GM18861 (cell line): ENCODE measurements around the gene C1QTNF8.

Experiments
- ATAC-seq: cut with Tn5 transposase; IDR thresholded peaks from one replicate; pipeline ENCODE4 v1.9.1; 2021; ENCODE audit not compliant: unreplicated experiment

The C1QTNF8 gene

DNA sequence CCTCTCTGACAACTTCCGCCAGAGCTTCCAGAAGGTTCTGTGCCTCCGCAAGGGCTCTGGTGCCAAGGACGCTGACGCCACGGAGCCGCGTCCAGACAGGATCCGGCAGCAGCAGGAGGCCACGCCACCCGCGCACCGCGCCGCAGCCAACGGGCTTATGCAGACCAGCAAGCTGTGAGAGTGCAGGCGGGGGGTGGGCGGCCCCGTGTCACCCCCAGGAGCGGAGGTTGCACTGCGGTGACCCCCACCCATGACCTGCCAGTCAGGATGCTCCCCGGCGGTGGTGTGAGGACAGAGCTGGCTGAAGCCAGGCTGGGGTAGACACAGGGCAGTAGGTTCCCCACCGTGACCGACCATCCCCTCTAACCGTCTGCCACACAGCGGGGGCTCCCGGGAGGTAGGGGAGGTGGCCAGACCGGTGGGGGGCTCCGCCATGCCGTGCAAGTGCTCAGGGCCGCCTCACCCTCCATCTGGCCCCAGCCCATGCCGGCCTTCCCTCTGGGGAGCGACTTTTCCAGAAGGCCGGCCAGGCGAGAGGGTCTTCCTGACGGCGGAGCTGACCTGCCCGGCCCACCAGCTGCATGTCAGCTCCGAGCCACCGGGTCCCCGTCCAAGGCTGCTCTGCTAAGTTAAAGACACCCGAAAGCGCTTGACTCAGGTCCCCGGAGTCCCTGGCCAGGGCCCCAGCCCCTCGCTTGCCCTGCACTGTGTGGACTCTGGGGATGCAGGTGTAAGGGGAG, 16.1 kb downstream of the C1QTNF8 start:
- ATAC-seq = no peak

DNA sequence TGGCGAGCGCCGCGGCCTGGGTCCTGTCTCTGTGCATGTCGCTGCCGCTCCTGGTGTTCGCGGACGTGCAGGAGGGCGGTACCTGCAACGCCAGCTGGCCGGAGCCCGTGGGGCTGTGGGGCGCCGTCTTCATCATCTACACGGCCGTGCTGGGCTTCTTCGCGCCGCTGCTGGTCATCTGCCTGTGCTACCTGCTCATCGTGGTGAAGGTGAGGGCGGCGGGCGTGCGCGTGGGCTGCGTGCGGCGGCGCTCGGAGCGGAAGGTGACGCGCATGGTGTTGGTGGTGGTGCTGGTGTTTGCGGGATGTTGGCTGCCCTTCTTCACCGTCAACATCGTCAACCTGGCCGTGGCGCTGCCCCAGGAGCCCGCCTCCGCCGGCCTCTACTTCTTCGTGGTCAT, 16.7 kb downstream of the C1QTNF8 start:
- ATAC-seq = no peak

DNA sequence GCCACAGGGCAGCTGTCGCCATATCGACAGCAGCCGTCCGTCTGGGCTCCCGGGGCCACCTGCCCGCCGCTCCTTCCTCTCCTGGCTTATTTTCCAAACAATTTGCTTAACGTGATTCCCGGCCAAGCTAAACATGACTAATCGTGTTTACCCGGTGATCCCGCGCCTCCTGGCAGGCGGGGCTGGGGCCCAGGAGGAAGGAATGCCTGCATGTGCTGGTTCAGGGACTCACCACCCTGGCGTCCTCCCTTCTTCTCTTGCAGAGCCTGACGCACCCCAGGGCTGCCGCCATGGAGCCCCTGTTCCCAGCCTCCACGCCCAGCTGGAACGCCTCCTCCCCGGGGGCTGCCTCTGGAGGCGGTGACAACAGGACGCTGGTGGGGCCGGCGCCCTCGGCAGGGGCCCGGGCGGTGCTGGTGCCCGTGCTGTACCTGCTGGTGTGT, 17.4 kb downstream of the C1QTNF8 start:
- ATAC-seq = no peak

DNA sequence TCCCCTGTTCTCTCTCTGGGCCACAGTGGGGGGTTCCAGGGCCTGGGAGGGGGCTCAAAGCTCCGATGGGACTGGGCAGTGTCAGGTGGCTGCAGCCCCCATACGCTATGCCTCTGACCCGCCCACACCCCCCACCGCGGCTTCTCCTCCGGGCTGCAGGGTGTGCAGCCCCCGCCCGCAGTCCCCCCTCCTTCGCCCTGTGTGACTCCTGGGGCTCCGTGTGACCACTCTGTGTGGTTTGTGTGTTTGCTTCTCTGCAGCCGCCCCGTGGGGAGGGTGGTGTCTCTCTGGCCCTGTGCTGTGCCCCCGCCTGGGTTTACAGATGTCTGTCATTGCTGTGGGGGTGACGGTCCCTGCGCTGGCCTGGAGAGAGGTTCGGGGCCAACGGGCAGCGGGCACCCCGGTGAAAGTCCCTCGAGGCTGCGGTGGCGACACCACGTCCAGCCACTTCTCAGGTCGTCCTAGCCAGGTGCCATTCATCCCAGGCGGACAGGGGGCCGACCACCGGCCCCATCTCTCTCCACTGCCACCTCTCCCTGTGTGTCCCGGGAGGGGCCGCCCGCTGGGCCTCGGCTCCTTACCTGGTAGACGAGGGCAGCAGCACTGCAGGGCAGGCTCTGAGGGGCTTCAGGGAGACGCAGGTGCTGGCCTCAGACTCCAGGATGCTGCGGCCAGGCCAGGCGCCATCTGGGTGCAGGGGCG, 18.0 kb downstream of the C1QTNF8 start:
- no peak for ATAC-seq

DNA sequence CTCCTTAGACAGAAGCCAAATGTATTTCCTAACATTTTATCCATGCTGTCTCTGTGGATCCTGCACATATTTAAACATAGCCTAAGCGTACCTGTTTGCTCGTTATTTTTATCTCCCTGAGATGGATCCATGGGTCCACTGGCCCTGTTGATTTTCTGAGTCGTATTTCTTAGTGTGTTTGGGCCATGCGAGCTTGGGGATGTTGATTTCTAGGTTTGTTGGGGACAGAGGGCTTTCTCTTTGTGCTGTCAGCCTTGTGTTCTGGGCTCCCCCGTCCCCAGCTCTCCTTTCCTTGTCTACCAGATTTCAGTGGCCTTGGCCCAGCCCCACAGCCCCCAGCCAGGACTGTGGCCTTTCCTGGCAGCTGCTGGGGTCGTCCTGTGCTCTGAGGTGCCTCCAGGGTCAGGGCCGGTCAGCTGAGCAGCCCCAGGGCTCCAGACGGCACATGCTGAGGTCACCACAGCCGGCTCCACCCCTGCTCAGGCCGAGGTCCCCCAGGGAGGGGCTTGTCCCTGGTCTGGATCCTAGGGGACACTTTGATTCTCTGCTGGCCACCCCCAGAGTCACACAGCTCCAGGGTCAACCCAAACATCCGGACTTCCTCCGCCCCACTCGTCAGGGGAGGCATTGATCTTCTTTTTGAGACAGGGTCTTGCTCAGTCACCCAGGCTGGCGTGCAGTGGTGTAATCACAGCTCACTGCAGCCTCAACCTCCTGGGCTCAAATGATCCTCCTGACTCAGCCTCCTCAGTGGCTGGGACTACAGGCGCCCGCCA, 19.1 kb downstream of the C1QTNF8 start:
- no peak for ATAC-seq

DNA sequence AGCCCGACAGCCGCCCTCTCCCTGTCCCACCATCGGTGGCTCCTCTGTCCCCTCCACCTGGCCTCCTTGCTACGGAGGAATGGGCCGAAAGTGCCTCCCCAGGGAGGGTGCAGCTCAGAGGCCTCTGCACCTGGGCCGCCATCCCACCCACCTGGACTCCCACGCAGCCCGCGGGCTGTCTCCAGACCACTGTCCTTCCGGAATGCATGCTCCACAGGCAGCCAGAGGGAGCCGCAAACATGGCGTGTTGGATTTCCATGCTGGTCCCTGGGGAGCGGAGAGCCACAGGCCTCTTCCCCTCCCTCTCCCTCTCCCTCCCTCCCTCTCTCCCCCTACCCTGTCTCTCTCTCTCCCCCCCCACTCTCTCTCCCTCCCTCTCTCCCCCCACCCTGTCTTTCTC, 20.5 kb downstream of the C1QTNF8 start:
- ATAC-seq = no peak

DNA sequence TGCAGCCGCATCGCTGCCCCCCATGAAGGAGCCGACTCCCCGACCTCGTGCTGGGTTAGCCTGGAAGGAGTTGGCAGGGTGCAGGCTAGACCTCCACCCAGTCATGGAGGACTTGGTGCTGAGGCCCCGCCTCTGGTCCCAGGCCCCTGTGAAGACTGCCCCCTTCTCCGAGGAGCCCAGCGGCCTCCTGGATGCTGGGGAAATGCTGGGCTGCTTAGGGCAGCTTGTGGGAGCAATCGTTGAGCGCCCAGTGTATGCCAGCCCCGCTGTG, 21.7 kb downstream of the C1QTNF8 start:
- ATAC-seq = no peak

DNA sequence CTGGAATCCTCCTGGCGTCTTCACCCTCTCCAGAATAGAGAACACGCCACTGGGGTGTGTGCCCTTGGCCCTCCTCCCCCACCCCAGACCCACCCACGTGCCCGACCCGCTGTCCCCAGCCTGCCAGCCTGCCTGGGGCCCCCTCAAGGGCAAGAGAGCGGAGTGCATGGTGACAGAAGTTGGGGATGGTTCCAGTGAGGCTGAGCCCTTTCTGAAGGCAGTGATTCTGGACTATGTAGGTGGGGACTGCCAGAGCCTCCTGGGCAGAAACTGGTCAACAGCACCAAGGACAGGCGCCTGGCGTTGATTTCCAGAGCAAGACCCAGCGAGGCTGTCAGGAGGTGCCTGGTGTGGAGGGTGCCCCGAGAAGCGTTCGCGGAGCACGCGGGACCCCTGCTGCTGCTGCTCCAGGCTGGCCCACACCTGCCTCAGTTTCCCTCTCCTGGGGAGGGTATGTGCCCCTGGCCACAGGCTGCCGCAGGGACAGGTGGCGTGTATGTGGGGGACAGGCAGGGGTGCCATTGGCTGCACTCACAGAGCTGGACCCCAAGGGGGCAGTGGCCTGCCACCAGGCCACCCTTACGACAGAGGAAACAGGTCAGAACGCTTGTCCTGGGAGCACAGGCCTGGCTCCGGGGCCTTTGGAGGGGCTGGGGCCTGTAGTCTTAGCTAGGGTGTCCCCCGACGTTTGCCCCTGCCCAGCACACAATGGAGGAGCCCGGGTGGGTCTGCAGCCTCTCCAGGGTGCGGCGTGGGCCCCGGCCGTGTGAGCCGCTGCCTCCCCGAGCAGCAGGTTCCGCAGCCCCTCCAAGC, 22.3 kb downstream of the C1QTNF8 start:
- no peak for ATAC-seq

DNA sequence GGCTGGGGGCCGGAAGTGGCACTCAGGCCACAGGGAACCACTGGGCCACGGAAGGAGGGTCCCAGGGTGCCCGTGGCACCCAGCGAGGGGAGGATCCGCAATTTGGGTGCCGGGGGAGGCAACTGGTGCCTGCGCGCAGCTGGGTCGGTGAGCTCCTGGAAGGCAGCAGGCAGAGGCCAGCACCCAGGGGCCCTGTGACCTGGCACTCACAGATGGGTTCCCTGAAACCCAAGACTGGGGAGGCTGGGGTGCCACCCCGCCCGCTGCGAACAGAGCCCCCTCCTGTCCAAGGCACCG, 22.8 kb downstream of the C1QTNF8 start:
- ATAC-seq = no peak

DNA sequence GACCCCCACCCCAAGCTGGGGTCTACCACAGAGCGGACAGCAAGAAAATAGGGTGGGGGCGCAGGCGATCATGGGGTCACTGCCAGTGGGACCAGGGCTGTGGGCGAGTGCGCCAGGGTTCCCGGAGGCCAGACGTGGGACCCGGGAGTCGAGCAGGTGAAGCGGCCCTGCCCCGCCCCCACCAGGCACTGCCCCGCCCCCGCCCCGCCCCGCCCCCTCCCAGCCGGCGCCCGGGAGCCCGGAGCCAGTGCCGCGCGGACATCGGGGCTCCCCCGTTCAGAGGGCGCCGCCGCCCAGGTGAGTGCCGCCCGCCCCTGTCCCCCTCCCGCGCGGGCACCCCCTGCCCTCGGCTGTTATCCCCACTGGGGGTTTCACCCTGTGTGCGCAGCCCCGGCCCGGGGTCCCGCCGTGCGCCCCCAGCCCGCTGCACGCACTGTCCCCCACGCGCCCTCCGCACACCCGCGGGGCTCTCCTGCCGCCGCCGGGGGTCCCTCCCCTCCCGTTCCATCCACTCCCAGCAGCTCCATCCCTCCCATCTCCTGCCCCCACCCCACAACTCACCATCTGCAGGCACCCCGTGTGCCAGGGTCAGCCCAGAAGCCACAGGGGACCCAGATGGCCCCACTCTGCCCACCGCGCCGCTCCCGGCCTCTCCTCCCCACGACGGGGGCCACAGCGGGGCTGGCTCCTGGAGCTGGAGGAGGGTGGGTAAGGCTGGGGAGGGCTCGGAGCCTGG, 23.4 kb downstream of the C1QTNF8 start, which contains the start of gene SSTR5:
Gene SSTR5, plus strand, starts transcription at position 222 of the 736 bp plus-strand sequence. CDS start 6,122 bp downstream, outside the sequence.
- no peak for ATAC-seq

DNA sequence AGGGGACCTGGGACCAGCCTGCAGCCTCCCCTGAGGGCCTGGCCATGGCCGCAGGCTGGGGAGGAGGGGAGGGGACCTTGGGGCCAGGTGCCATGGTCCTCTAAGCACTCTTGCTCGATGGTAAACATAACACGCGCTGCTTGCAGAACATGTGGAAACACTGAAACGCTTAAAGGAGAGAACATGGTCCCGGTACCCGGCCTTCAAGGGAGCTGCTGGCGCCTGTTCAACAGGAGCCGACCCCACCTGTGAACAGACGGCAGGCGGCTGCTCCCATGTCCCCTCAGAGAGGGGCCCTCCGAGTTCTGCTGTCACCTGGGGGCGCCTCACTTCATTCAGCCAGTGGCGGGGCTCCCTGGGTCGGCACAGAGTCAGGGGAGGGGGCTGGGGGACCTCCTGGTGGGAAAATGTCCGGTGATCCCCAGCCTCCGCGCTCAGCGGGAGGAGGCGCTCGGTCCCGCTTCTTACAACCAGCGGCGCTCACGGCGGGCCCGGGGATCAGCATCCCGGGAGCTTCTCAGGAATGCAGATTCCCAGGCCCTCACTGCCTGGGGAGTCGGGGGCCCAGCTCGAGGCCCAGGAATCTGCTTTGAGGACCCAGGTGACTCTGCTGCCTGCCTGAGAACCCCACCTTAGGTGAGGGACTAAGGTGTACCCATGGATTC, 24.4 kb downstream of the C1QTNF8 start:
- ATAC-seq = no peak

DNA sequence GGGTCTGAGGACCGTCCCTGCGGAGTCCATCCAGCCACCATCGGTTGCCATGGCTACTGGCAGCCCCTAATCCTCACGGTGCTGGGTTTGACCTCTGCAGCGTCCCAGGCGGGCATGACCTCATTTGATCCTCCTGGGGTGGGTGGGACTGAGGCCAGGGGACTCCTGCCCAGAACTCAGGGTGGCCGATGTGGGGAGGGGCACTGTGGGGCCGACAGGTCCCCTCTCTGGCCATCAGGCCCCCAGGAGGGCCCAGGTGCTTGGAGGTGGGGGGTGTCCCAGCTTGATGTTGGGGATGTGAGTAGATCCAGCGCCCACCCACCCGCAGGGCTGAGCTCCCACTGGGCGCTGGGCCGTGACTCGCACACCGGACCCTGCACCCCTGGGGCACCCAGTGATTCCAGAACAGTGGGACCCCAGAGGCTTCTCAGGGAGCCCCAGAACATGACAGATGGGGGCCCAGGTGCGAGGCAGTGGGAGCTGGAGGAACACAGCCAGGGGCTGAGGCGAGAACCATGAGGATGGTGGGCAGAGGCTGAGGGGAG, 25.1 kb downstream of the C1QTNF8 start:
- no peak for ATAC-seq

DNA sequence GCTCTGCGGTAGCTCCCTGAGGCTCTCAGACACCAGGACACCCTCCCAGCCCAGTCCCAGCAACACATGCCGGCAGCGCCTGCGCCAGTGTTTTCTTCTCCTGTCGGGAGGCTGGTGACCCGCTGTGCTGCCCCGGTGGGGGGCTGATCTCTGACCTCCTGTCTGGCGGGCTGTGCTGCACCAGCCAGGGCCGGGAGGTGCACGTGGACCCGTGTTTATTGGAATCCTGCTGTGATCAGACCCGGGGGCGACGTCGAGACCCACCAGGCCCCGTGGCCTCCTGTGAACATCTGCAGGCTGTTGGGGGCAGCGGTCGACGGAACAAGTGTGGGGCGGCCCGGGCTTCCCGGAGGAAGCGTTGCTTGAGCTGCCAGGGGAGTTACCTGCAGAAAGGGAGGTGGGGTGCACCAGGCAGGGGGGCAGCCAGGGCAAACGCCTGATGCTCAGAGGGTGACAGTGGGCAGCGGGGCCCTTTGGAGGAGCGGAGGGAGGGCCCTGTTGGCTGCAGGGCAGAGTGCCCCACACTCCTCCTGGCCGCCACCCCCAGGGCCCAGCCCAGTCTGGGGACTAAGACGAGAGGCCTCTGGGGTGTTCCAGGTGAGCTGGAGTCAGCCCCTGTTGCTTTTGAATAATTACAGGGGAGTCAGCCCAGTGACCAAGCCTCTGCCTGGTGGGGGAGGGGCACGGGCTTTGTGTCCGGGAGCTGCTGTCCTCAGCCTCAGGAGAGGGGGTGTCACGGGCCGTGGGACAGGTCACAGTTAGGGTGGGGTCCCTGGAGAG, 25.8 kb downstream of the C1QTNF8 start:
- no peak for ATAC-seq

DNA sequence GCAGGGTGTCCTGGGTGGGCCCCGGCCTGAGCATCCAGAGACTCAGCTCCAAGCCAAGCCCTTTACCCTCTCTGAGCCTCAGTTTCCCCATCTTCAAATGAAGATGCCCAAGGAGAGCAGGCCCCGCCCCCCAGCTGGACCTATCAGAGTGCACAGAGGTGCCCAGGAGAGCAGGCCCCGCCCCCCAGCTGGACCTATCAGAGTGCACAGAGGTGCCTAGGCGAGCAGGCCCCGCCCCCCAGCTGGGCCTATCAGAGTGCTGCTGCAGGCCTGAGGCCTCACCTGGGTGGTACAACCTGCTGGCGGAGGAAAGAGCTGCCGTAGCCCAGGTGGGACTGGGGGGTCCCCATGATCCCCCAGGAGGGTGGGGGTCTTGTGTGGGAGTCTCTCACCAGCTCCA, 26.9 kb downstream of the C1QTNF8 start:
- no peak for ATAC-seq

DNA sequence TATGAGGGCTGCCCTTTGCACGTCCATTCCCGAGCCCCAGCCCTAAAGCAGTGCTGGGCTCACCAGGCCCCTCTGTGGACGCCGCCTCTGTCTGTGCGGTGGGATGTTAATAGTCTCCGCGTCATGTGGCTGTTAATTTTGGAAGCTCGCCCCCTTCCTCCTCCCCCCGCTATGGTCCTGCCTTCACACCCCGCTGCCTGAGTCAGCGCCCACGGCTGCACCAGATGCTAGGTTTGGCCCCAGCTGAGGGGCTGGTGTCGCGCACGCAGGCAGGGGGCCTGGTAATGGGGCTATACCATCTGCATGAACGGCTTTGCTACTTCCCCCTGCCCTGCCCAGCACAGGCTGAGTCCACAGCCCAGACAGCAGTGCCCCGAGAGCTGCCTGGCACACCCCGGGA, 27.6 kb downstream of the C1QTNF8 start:
- ATAC-seq = no peak

DNA sequence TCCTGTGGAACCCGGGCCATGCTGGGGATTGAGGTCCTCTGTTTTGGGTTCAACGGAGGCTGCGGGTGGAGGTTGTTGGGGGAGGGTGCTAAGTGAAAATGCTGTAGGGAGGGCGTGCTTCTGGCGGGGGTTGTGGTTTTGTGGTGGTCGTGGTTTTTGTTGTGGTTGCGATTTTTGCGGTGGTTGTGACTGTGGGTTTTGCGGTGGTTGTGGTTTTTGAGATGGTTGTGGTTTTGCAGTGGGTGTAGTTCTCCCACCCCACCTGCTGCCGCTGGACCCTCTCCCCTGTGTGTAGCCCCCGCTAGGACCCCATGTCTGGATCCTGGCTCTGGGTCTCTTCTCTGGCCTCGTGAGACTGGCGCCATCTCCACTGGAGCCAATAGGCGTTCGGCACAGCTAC, 28.4 kb downstream of the C1QTNF8 start:
- no peak for ATAC-seq

DNA sequence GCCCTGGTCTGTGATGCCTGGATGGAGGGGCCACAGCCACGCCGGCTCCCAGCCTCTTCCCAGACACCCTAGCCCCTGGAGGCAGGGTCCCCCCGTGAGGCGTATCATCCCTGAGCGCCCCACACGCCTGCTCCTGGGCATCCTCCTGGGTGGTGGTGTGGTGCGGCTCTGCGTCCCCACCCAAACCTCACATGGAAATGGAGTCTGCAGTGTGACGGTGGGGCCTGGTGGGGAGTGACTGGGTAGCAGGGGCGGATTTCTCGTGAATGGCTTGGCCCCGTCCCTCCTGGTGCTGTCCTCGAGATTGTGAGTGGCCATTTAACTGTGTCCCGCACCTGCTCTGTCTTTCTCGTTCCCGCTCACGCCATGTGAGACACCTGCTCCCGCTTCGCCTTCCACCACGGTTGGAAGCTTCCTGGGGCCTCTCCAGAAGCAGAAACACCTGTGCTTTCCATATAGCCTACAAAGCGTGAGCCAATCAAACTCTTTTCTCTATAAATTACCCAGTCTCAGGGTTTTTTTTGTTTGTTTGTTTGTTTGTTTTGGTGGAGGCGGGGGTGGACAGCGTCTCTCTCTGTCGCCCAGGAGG, 29.4 kb downstream of the C1QTNF8 start:
- ATAC-seq = no peak

DNA sequence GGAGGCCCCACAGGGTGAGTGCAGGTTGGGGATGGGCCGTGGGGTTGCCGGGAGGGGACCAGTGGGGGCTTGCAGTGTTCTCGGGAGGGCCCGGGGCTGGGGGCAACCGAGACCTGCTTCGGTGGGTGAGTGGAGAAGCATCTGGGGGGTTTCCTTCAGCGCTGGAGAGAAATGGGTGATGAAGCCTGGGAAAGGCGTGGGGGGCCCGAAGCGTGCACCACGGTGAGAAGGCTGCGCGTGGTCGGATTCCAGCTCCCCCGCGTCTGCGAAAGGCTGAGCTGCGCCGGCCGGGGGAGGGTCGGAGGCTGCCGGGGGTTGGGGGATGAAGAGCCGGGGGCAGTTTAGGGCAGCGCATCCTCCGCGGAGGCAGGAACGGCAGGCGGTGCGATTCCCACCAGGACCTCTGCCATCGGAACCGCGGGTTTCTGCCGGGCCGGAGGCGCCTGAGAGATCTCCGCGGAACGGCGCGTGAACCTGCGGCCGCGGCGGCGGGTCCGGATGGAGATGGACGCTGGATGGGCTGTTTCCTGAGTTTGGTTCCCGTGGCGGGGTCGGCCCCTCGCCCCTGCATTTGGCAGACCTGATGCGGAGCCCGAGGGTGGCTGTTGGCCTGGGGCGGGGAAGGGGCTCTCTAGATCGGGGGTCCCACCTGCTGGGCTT, 30.4 kb downstream of the C1QTNF8 start:
- ATAC-seq = no peak
